ENCODE data around the gene SLC25A21. TPM values are rescaled to one million over a fixed set of nuclear protein-coding genes. Genes with fewer than 3 reads are reported as not detected.

The SLC25A21 gene
- total and polyA plus RNA-seq, 7 donors: 0.07 to 0.37 (median 0.18) TPM; not detected in 1

- Histone ChIP-seq H3K27me3 (ENCODE audit: insufficient read depth in 3 of 3, low read length in 2 of 3) (no peaks in the 10 kb centered on the region), H3K36me3 (ENCODE audit: insufficient read depth in 1 of 2, low read depth in 1 of 2) (no peaks in the 10 kb centered on the region), H3K9me3 (no peaks in the 10 kb centered on the region), H3K27ac (no peak overlapping the region), H3K4me1 (no peaks in the 10 kb centered on the region), H3K4me3 (no peak overlapping the region)
- intact Hi-C loops (cut with DNase I): loop anchor here in 1 of 2 donors (5.0 kb wide), 1 partner anchor 79 kb away; no protein-coding TSS in a partner anchor
- DNase-seq (no peak), ATAC-seq (no peak)
- 52 to 54% (median 52%) methylated on average over 9 of the region's 9 CpGs for WGBS, 3 donors
- TF ChIP-seq CTCF (IDR thresholded peaks at IDR 0.05): no peak
Observed at GRCh38 chr14:36683083-36683724, 489.2 kb downstream of the SLC25A21 start.

GRCh38 chr14:36682338-36682737, 490.1 kb downstream of the SLC25A21 start:
- no peaks in the 10 kb centered on the region for H3K4me1 ChIP-seq
- no peak overlapping the region for H3K4me3 ChIP-seq
- intact Hi-C loops (cut with DNase I): loop anchor here in 1 of 2 donors (5.0 kb wide), 1 partner anchor 80 kb away; no protein-coding TSS in a partner anchor
- no peak overlapping the region for H3K27ac ChIP-seq
- WGBS, 3 donors: 88 to 96% (median 93%) methylated on average over 4 of the region's 4 CpGs
- DNase-seq (no peak), ATAC-seq (no peak)
- H3K36me3 ChIP-seq (ENCODE audit: insufficient read depth in 1 of 2, low read depth in 1 of 2): no peaks in the 10 kb centered on the region
- H3K9me3 ChIP-seq: no peaks in the 10 kb centered on the region
- TF ChIP-seq CTCF (IDR thresholded peaks at IDR 0.05): no peak
- H3K27me3 ChIP-seq (ENCODE audit: insufficient read depth in 3 of 3, low read length in 2 of 3): no peaks in the 10 kb centered on the region

GRCh38 chr14:36676236-36676635, 496.2 kb downstream of the SLC25A21 start:
- Histone ChIP-seq H3K9me3 (no peaks in the 10 kb centered on the region), H3K27ac (no peak overlapping the region), H3K36me3 (ENCODE audit: insufficient read depth in 1 of 2, low read depth in 1 of 2) (no peaks in the 10 kb centered on the region), H3K4me1 (no peaks in the 10 kb centered on the region), H3K4me3 (no peak overlapping the region), H3K27me3 (ENCODE audit: insufficient read depth in 3 of 3, low read length in 2 of 3) (peaks cover 0 to 20% (median 3%) of the 10 kb centered on the region in 3 donors)
- no peak for ATAC-seq
- 21 to 24% (median 21%) methylated on average over 10 of the region's 10 CpGs for WGBS, 3 donors
- no peak for DNase-seq
- TF ChIP-seq CTCF (IDR thresholded peaks at IDR 0.05): no peak
- intact Hi-C loops (cut with DNase I): no loop called here

- TF ChIP-seq CTCF (IDR thresholded peaks at IDR 0.05): no peak
- H3K4me3 ChIP-seq: no peak overlapping the region
- H3K36me3 ChIP-seq (ENCODE audit: insufficient read depth in 1 of 2, low read depth in 1 of 2): no peaks in the 10 kb centered on the region
- DNase-seq (no peak), ATAC-seq (no peak)
- H3K4me1 ChIP-seq: no peaks in the 10 kb centered on the region
- WGBS, 3 donors: 55 to 65% (median 61%) methylated on average over 6 of the region's 6 CpGs
- intact Hi-C loops (cut with DNase I): no loop called here
- peaks cover 0 to 25% (median 3%) of the 10 kb centered on the region in 3 donors for H3K27me3 ChIP-seq (ENCODE audit: insufficient read depth in 3 of 3, low read length in 2 of 3)
- H3K9me3 ChIP-seq: no peaks in the 10 kb centered on the region
- H3K27ac ChIP-seq: no peak overlapping the region
Observed at GRCh38 chr14:36675581-36675980, 496.8 kb downstream of the SLC25A21 start.

- intact Hi-C loops (cut with DNase I): no loop called here
- TF ChIP-seq CTCF (IDR thresholded peaks at IDR 0.05): no peak
Observed at GRCh38 chr14:36674659-36675058, 497.7 kb downstream of the SLC25A21 start.

More at GRCh38 chr14:36674659-36675058, 497.7 kb downstream of the SLC25A21 start:
- no peaks in the 10 kb centered on the region for H3K9me3 ChIP-seq
- no peaks in the 10 kb centered on the region for H3K36me3 ChIP-seq (ENCODE audit: insufficient read depth in 1 of 2, low read depth in 1 of 2)
- no peaks in the 10 kb centered on the region for H3K4me1 ChIP-seq
- no peak for DNase-seq
- H3K27me3 ChIP-seq (ENCODE audit: insufficient read depth in 3 of 3, low read length in 2 of 3): peaks cover 0 to 34% (median 3%) of the 10 kb centered on the region in 3 donors
- WGBS, 3 donors: 77 to 85% (median 79%) methylated on average over 3 of the region's 3 CpGs
- no peak overlapping the region for H3K4me3 ChIP-seq
- ATAC-seq: no peak
- H3K27ac ChIP-seq: no peak overlapping the region

Measured in psoas muscle (tissue), 8 donors.